GM12878 (cell line): ENCODE measurements around the gene TAGLN3.

ENCODE experiments used
- ASH2L ChIP-seq: fragments of 300-600, 200-600 bp; sonication (generic); IDR thresholded peaks from 2 replicates; pipeline ENCODE4 v1.6.1; 2017; ENCODE audit warnings: low read depth, mild to moderate bottlenecking, borderline replicate concordance
- CTCF ChIP-seq, 3 experiments: IDR thresholded peaks in 2 of 3; conservative IDR thresholded peaks in 1 of 3; 2 replicates each; pipeline ENCODE4 v1.5.1; 2011; ENCODE audit warnings: low read depth in 3 of 3, low read length in 3 of 3, mild to moderate bottlenecking in 3 of 3, control low read depth in 2 of 3, moderate library complexity in 2 of 3, inconsistent platforms in 1 of 3, mixed read lengths in 1 of 3; ENCODE audit not compliant: control insufficient read depth in 2 of 3, insufficient read depth in 1 of 3; ENCODE audit errors: extremely low read depth in 1 of 3
- MTA3 ChIP-seq: IDR thresholded peaks from 2 replicates; pipeline ENCODE4 v1.6.1; 2012; ENCODE audit warnings: low read length, inconsistent platforms, borderline replicate concordance
- POLR2A ChIP-seq: IDR thresholded peaks from 2 replicates; pipeline ENCODE4 v1.6.1; 2011; ENCODE audit warnings: low read depth, mild to moderate bottlenecking, low read length
- POLR2AphosphoS5 ChIP-seq: IDR thresholded peaks from 2 replicates; pipeline ENCODE4 v1.6.1; 2011; ENCODE audit warnings: mild to moderate bottlenecking, low read length, inconsistent platforms
- ZBTB4 ChIP-seq: fragments of 450-650 bp; formaldehyde crosslinking; IDR thresholded peaks from 2 replicates; pipeline ENCODE4 v1.4.0; 2022; ENCODE audit warnings: mild to moderate bottlenecking, moderate library complexity
- TF ChIP-seq, protein P1 (sequence below): fragments of 450-650 bp; IDR thresholded peaks from 2 replicates; pipeline ENCODE4 v1.6.1; 2017; ENCODE audit warnings: mild to moderate bottlenecking
- TF ChIP-seq, protein P2 (sequence below): fragments of 450-650 bp; IDR thresholded peaks from 2 replicates; pipeline ENCODE4 v1.6.1; 2016; ENCODE audit warnings: mild to moderate bottlenecking

DNA sequence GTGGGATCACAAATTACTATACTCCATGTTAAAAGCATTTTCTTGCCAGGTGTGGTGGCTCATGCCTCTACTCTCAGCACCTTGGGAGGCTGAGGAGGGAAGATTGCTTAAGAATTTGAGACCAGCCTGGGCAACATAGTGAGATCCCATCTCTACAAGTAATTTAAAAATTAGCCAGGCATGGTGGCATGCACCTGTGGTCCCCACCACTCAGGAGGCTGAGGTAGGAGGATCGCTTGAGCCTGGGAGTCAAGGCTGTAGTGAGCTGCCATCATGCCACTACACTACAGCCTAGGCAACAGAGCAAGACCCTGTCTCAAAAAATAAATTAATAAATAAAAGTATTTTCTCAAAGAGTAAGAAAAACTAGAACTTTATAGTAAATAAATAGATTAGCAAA lies 42.8 kb upstream of the TAGLN3 start:
- TF ChIP-seq POLR2AphosphoS5 (no peak), POLR2A (no peak), ZBTB4 (no peak), CTCF (IDR thresholded peaks at IDR 0.05 in 2 of 3, conservative IDR thresholded peaks at IDR 0.05 in 1 of 3; ENCODE audit: control insufficient read depth in 2 of 3, extremely low read depth in 1 of 3, insufficient read depth in 1 of 3, low read depth in 3 of 3, low read length in 3 of 3) (no peak), ASH2L (no peak), MTA3 (no peak)
- TF ChIP-seq, protein P1, sequence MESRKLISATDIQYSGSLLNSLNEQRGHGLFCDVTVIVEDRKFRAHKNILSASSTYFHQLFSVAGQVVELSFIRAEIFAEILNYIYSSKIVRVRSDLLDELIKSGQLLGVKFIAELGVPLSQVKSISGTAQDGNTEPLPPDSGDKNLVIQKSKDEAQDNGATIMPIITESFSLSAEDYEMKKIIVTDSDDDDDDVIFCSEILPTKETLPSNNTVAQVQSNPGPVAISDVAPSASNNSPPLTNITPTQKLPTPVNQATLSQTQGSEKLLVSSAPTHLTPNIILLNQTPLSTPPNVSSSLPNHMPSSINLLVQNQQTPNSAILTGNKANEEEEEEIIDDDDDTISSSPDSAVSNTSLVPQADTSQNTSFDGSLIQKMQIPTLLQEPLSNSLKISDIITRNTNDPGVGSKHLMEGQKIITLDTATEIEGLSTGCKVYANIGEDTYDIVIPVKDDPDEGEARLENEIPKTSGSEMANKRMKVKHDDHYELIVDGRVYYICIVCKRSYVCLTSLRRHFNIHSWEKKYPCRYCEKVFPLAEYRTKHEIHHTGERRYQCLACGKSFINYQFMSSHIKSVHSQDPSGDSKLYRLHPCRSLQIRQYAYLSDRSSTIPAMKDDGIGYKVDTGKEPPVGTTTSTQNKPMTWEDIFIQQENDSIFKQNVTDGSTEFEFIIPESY: no peak
- TF ChIP-seq, protein P2, sequence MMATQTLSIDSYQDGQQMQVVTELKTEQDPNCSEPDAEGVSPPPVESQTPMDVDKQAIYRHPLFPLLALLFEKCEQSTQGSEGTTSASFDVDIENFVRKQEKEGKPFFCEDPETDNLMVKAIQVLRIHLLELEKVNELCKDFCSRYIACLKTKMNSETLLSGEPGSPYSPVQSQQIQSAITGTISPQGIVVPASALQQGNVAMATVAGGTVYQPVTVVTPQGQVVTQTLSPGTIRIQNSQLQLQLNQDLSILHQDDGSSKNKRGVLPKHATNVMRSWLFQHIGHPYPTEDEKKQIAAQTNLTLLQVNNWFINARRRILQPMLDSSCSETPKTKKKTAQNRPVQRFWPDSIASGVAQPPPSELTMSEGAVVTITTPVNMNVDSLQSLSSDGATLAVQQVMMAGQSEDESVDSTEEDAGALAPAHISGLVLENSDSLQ: no peak
